Ascending aorta (tissue), 2 donors: Measurements from ENCODE around the gene MED14. TPM values are rescaled to one million over a fixed set of nuclear protein-coding genes. Genes with fewer than 3 reads are reported as not detected.

ENCODE experiments used
- DNase-seq, 2 donors: peaks; one replicate each; pipeline ENCODE4 v3.0.0-alpha.2; 2019; ENCODE audit warnings: low spot score in 2 of 2
- H3K27ac ChIP-seq, 2 donors: fragments of 200-600 bp; sonication (generic); one replicate each; pipeline ENCODE4 v1.5.1; 2016 to 2017; ENCODE audit warnings: mild to moderate bottlenecking in 1 of 2
- H3K27me3 ChIP-seq: fragments of 200-600 bp; sonication (generic); one replicate; pipeline ENCODE4 v1.5.1; 2017
- H3K36me3 ChIP-seq, 2 donors: fragments of 200-600 bp; sonication (generic); one replicate each; pipeline ENCODE4 v1.5.1; 2016
- H3K4me1 ChIP-seq, 2 donors: fragments of 200-600 bp; sonication (generic); one replicate each; pipeline ENCODE4 v1.5.1; 2016 to 2017; ENCODE audit warnings: mild to moderate bottlenecking in 1 of 2
- H3K4me3 ChIP-seq, 2 donors: fragments of 200-600 bp; sonication (generic); one replicate each; pipeline ENCODE4 v1.5.1; 2016 to 2017; ENCODE audit warnings: mild to moderate bottlenecking in 1 of 2
- H3K9me3 ChIP-seq, 2 donors: fragments of 200-600 bp; sonication (generic); one replicate each; pipeline ENCODE4 v1.5.1; 2016
- intact Hi-C: fragments of 100-400 bp; cut with DNase I; formaldehyde crosslinking; loops from one replicate; pipeline ENCODE4 v1.15.1; 2023
- total RNA-seq: library from RNA; depleted of rRNA; stranded (reverse); fragments of >200 nt; gene quantifications from one replicate; pipeline ENCODE4 v1.1.0, GENCODE V29; 2016
- TF ChIP-seq, protein P1 (sequence below), 3 experiments: fragments of 200-600 bp in 2 of 3; fragments of 450-650 bp in 1 of 3; sonication (generic) in 2 of 3; IDR thresholded peaks; one replicate each; pipeline ENCODE4 v1.5.1; 2016 to 2019; ENCODE audit warnings: antibody characterized with exemption in 3 of 3, mild to moderate bottlenecking in 1 of 3, moderate library complexity in 1 of 3

Gene MED14
- total RNA-seq, 1 donor from 2014 or later: 10.5 TPM

DNA sequence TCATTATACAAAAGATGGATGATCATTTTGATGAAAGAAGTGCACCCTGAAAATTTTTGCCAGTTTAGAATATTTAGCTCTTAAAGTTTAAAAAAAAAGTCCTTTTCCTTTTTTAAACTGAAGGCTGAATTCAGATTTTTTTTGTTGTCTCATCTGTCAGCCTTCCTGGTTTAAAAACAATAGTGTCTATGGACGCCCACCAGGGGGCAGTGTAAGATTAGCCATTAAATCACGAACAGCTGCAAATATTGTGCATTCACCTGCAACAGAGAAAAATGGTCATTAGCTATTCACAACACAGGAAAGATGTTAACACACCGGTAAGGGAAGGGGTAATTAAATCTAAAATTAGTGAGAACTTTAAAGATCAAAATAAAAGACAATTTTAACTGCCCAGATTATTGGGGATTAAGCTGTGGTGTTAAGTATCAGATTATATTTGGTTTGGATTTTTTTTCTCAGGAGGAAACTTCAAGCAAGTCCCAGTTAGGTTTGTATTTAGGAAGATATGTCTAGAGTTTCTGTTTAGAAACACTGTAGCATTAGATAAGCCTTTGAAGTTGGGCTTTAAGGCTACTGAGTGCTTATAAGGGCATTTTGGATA is 83.6 kb downstream of the MED14 start:
- Histone ChIP-seq H3K4me1 (peaks cover 0 to 2% of the 10 kb centered on the region in 2 donors), H3K36me3 (peaks cover 0 to 2% of the 10 kb centered on the region in 2 donors), H3K9me3 (no peaks in the 10 kb centered on the region), H3K4me3 (no peak overlapping the region), H3K27ac (no peak overlapping the region), H3K27me3 (no peaks in the 10 kb centered on the region)
- DNase-seq: peak in 1 of 2 donors; percentile 85
- TF ChIP-seq, protein P1, sequence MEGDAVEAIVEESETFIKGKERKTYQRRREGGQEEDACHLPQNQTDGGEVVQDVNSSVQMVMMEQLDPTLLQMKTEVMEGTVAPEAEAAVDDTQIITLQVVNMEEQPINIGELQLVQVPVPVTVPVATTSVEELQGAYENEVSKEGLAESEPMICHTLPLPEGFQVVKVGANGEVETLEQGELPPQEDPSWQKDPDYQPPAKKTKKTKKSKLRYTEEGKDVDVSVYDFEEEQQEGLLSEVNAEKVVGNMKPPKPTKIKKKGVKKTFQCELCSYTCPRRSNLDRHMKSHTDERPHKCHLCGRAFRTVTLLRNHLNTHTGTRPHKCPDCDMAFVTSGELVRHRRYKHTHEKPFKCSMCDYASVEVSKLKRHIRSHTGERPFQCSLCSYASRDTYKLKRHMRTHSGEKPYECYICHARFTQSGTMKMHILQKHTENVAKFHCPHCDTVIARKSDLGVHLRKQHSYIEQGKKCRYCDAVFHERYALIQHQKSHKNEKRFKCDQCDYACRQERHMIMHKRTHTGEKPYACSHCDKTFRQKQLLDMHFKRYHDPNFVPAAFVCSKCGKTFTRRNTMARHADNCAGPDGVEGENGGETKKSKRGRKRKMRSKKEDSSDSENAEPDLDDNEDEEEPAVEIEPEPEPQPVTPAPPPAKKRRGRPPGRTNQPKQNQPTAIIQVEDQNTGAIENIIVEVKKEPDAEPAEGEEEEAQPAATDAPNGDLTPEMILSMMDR (IDR thresholded peaks at IDR 0.05): peak; percentile 77 to 85 (median 80)
- intact Hi-C loops: loop anchor here (1.0 to 5.0 kb wide), 3 partner anchors 143 to 601 kb away; no protein-coding TSS in a partner anchor

DNA sequence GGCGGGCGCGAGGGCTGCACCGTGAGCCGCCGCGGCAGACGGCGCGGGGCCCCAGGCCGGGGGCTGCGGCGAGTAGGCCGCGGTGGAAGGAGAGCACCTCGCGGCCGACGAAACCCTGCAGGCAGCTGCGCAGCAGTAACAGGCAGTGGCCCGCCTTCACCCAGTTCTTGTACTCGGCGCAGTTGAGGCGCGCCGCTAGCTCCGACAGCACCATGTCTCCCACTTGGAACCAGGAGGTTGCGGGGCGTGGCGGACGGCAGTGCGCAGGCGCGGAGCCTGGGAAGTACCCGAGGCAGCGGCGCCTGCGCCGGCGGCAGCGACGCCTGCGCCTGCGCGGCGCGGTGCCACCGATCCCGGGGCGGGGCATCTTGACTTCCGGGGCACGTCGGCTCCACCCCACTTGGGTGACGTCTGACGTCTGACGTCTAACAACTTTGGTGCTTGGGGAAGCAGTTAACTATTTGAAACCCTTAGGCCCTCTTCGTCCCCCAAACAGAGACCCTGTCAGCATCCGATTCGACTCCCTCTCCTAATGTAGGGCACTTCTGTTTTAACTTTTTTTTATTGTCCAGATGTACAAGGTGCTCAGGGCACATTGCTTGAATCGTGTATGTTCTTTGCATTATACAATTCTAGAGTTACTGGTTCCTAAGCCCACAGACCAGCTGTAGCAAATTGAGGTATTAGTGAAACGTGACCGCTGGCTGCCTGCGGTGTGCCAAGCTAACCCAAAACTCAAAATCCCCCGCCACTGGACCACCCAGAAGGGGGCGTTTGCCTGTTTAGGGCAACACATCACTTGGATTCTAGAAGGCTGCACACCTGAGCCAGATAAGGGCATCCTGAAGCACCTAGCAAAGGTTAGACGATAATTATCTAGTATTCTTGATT is 87.8 kb downstream of the MED14 start, which contains the start of gene CXorf38:
Gene CXorf38, minus strand, starts transcription at position 255 of the 891 bp plus-strand sequence. Its CDS starts 41 bp downstream, at position 214.
- peak within 1 kb of the TSS; percentile 77 to 90 for H3K4me3 ChIP-seq
- peaks cover 0 to 18% of the 10 kb centered on the region in 2 donors for H3K4me1 ChIP-seq
- H3K27ac ChIP-seq: peak within 1 kb of the TSS; percentile 75 to 85
- TF ChIP-seq, protein P1 (IDR thresholded peaks at IDR 0.05): no peak
- DNase-seq: peak; percentile 80 to 96
- intact Hi-C loops: loop anchor here (1.0 to 10.0 kb wide), 5 partner anchors 67 to 685 kb away; partner anchors contain the start of genes ATP6AP2, DDX3X, MED14 and USP9X
- H3K27me3 ChIP-seq: no peaks in the 10 kb centered on the region
- H3K9me3 ChIP-seq: no peaks in the 10 kb centered on the region
- H3K36me3 ChIP-seq: no peaks in the 10 kb centered on the region

GRCh38 chrX:40646489-40647306 is 88.6 kb downstream of the MED14 start:
- intact Hi-C loops: loop anchor here (1.0 to 10.0 kb wide), 4 partner anchors 66 to 686 kb away; partner anchors contain the start of genes ATP6AP2, DDX3X and USP9X
- H3K36me3 ChIP-seq: no peaks in the 10 kb centered on the region
- no peaks in the 10 kb centered on the region for H3K9me3 ChIP-seq
- DNase-seq: peak in 1 of 2 donors; percentile 69
- peak overlapping the region; percentile 75 for H3K27ac ChIP-seq
- peak overlapping the region; percentile 77 to 90 for H3K4me3 ChIP-seq
- TF ChIP-seq, protein P1 (IDR thresholded peaks at IDR 0.05): no peak
- H3K27me3 ChIP-seq: no peaks in the 10 kb centered on the region
- peaks cover 0 to 18% of the 10 kb centered on the region in 2 donors for H3K4me1 ChIP-seq

DNA sequence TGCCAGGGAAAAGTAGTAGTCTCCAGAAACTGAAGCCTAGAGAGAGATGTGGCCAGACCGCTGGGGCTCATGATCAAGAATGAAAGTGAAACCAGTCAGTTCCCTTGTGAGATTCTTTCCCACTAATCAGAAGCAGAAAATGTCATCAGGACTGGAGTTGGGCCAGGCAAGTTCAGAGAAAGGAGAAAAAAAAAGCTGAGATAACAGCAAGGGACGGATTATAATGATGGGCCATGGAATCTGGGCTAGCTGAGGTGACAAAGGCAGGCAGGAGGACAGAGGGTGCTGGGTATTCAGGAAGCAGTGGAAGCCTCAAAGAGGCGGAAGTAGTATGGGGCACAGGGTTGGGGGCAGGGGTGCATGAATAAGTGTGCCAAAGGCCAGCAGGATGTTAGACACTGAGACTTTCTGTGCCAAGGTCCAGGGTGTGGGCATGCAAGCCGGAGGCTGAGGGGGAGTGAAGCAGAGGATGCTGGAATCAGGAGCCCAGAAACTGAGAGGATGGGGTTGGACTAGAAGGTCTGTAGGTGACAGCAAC is 90.5 kb downstream of the MED14 start:
- peak in 1 of 2 donors; percentile 79 for DNase-seq
- H3K4me3 ChIP-seq: peak overlapping the region; percentile 28 to 51
- TF ChIP-seq, protein P1 (IDR thresholded peaks at IDR 0.05): no peak
- intact Hi-C loops: loop anchor here (5.0 to 10.0 kb wide), 2 partner anchors 100 to 687 kb away; partner anchors contain the start of gene DDX3X
- H3K27ac ChIP-seq: peak overlapping the region; percentile 56 to 64
- peaks cover 0 to 5% of the 10 kb centered on the region in 2 donors for H3K36me3 ChIP-seq
- H3K4me1 ChIP-seq: peaks cover 0 to 18% of the 10 kb centered on the region in 2 donors
- H3K9me3 ChIP-seq: no peaks in the 10 kb centered on the region
- no peaks in the 10 kb centered on the region for H3K27me3 ChIP-seq
